SK-N-SH (cell line): ENCODE results near the gene MCM3AP. TPM values are rescaled to one million over a fixed set of nuclear protein-coding genes. Genes with fewer than 3 reads are reported as not detected.

Experiments used
- CTCF ChIA-PET: fragments of 300-600, 350-600 bp; formaldehyde crosslinking; extraction: SDS; loops from one replicate; lab custom pipeline; 2021; lab: Yijun Ruan, JAX
- POLR2A ChIA-PET: fragments of 350-600 bp; sonication (Branson Sonifier 250); formaldehyde crosslinking; extraction: SDS; loops from one replicate; lab custom pipeline; 2020; ENCODE audit warnings: antibody characterized with exemption, inconsistent platforms; lab: Yijun Ruan, JAX
- DNase-seq: peaks from one replicate; pipeline ENCODE4 v3.0.0; 2012
- H2AFZ ChIP-seq: fragments of 200-600 bp; sonication (generic); 2 replicates; pipeline ENCODE4 v1.8.1; 2016; ENCODE audit warnings: antibody characterized with exemption, mild to moderate bottlenecking, low read depth
- H3F3A ChIP-seq: fragments of 200-600 bp; sonication (generic); replicated peaks from 2 replicates; pipeline ENCODE3; 2016; ENCODE audit warnings: antibody characterized with exemption, mild to moderate bottlenecking; ENCODE audit not compliant: insufficient read depth
- H3K27ac ChIP-seq, 2 experiments: fragments of 200-500 bp in 1 of 2; fragments of 200-600 bp in 1 of 2; sonication (Bioruptor generic) in 1 of 2; sonication (generic), shearing (Covaris generic) in 1 of 2; 2 replicates each; pipeline versions ENCODE4 v1.5.1 to v1.6.1; 2014 to 2016; ENCODE audit warnings: low read depth in 2 of 2, inconsistent platforms in 1 of 2, low read length in 1 of 2, mild to moderate bottlenecking in 1 of 2, mixed read lengths in 1 of 2
- H3K27me3 ChIP-seq: fragments of 200-600 bp; sonication (generic), shearing (Covaris generic); 2 replicates; pipeline ENCODE4 v1.6.1; 2016; ENCODE audit warnings: mixed run types; ENCODE audit not compliant: insufficient read depth
- H3K36me3 ChIP-seq, 2 experiments: fragments of 200-500 bp in 1 of 2; fragments of 200-600 bp in 1 of 2; sonication (Bioruptor generic) in 1 of 2; sonication (generic) in 1 of 2; replicated peaks in 1 of 2; 2 replicates each; pipeline versions ENCODE3 to v1.5.1; 2014 to 2016; ENCODE audit warnings: low read length in 1 of 2, mild to moderate bottlenecking in 1 of 2; ENCODE audit not compliant: insufficient read depth in 2 of 2, control insufficient read depth in 1 of 2
- H3K4me1 ChIP-seq, 2 experiments: fragments of 200-500 bp in 1 of 2; fragments of 200-600 bp in 1 of 2; sonication (Bioruptor generic) in 1 of 2; sonication (generic), shearing (Covaris generic) in 1 of 2; 2 replicates each; pipeline versions ENCODE4 v1.5.1 to v1.6.1; 2014 to 2016; ENCODE audit warnings: low read depth in 1 of 2, low read length in 1 of 2, mixed run types in 1 of 2; ENCODE audit not compliant: insufficient read depth in 2 of 2, control insufficient read depth in 1 of 2
- H3K4me2 ChIP-seq: fragments of 200-600 bp; sonication (generic), shearing (Covaris generic); 2 replicates; pipeline ENCODE4 v1.6.1; 2017; ENCODE audit warnings: mixed run types
- H3K4me3 ChIP-seq, 2 experiments: fragments of 200-500 bp in 1 of 2; fragments of 200-600 bp in 1 of 2; sonication (Bioruptor generic) in 1 of 2; sonication (generic), shearing (Covaris generic) in 1 of 2; 2 replicates each; pipeline versions ENCODE4 v1.5.1 to v1.8.1; 2014 to 2016; ENCODE audit warnings: low read depth in 2 of 2, inconsistent platforms in 1 of 2, low read length in 1 of 2, mild to moderate bottlenecking in 1 of 2, mixed read lengths in 1 of 2, moderate library complexity in 1 of 2
- H3K79me2 ChIP-seq: fragments of 200-600 bp; sonication (generic); 2 replicates; pipeline ENCODE4 v1.8.1; 2017; ENCODE audit warnings: mild to moderate bottlenecking; ENCODE audit not compliant: insufficient read depth
- H3K9ac ChIP-seq: fragments of 200-600 bp; sonication (generic); 2 replicates; pipeline ENCODE4 v1.6.1; 2017; ENCODE audit warnings: mixed run types
- H3K9me2 ChIP-seq: fragments of 200-600 bp; sonication (generic); 2 replicates; pipeline ENCODE4 v1.6.1; 2017; ENCODE audit warnings: mixed run types
- H3K9me3 ChIP-seq: fragments of 200-600 bp; sonication (generic); 2 replicates; pipeline ENCODE4 v1.6.1; 2017; ENCODE audit warnings: mixed run types, mild to moderate bottlenecking, moderate library complexity
- H4K20me1 ChIP-seq: fragments of 200-600 bp; sonication (generic); 2 replicates; pipeline ENCODE4 v1.6.1; 2017; ENCODE audit warnings: mild to moderate bottlenecking, mixed run types; ENCODE audit not compliant: insufficient read depth
- ELF1 ChIP-seq: IDR thresholded peaks from 2 replicates; pipeline ENCODE4 v1.4.0; 2012
- FOXJ3 ChIP-seq: sonication (generic); formaldehyde crosslinking; IDR thresholded peaks from 2 replicates; pipeline ENCODE4 v1.5.1; 2020; ENCODE audit warnings: mild to moderate bottlenecking, missing genetic modification reagents
- FOXM1 ChIP-seq: IDR thresholded peaks from 2 replicates; pipeline ENCODE4 v1.4.0; 2012; ENCODE audit warnings: low read depth, mild to moderate bottlenecking
- GABPA ChIP-seq: IDR thresholded peaks from 2 replicates; pipeline ENCODE4 v1.4.0; 2012; ENCODE audit warnings: low read depth, mild to moderate bottlenecking
- MEF2A ChIP-seq: IDR thresholded peaks from 2 replicates; pipeline ENCODE4 v1.4.0; 2012; ENCODE audit warnings: low read depth, borderline replicate concordance
- MXI1 ChIP-seq: IDR thresholded peaks from 2 replicates; pipeline ENCODE4 v1.6.1; 2012; ENCODE audit warnings: mild to moderate bottlenecking, low read depth, low read length, improper control_type of control experiment
- RAD21 ChIP-seq: IDR thresholded peaks from 2 replicates; pipeline ENCODE4 v1.6.1; 2012; ENCODE audit warnings: mild to moderate bottlenecking, low read length
- RCOR1 ChIP-seq: fragments of 150-350 bp; IDR thresholded peaks from 2 replicates; pipeline ENCODE4 v1.6.1; 2017; ENCODE audit warnings: antibody characterized with exemption, low read length
- RFX5 ChIP-seq: IDR thresholded peaks from 2 replicates; pipeline ENCODE4 v1.6.1; 2012; ENCODE audit warnings: mild to moderate bottlenecking, improper control_type of control experiment, low read length
- TAF1 ChIP-seq: IDR thresholded peaks from 2 replicates; pipeline ENCODE4 v1.6.1; 2012; ENCODE audit warnings: low read depth, mild to moderate bottlenecking, low read length, moderate library complexity, borderline replicate concordance
- TCF12 ChIP-seq: IDR thresholded peaks from 2 replicates; pipeline ENCODE4 v1.4.0; 2012
- TEAD4 ChIP-seq: IDR thresholded peaks from 2 replicates; pipeline ENCODE4 v1.4.0; 2012; ENCODE audit warnings: mild to moderate bottlenecking, borderline replicate concordance; ENCODE audit not compliant: insufficient read depth
- WGBS: methylation state at CpG from one replicate; pipeline ENCODE4 v1.1.6; 2017; ENCODE audit warnings: low lambda C conversion rate; 5-methylcytosine and 5-hydroxymethylcytosine counted together
- polyA plus RNA-seq, 3 experiments: library from polyadenylated mRNA; depleted of rRNA; stranded (reverse); fragments of >200 nt; gene quantifications; 2 replicates each; pipeline ENCODE4 v1.2.3, GENCODE V29; 2012
- TF ChIP-seq, protein P1 (sequence below): IDR thresholded peaks from 2 replicates; pipeline ENCODE4 v1.6.1; 2012; ENCODE audit warnings: mild to moderate bottlenecking, low read depth, low read length, moderate library complexity
- TF ChIP-seq, protein P2 (sequence below): fragments of 200-600 bp; sonication (generic); IDR thresholded peaks from 2 replicates; pipeline ENCODE4 v1.6.1; 2017; ENCODE audit warnings: antibody characterized with exemption, mild to moderate bottlenecking, moderate library complexity
- TF ChIP-seq, protein P3 (sequence below): IDR thresholded peaks from 2 replicates; pipeline ENCODE4; 2012

Gene MCM3AP
- polyA plus RNA-seq, 1 of the 3 experiments (the other 2 are of a cell fraction) = 42.9 TPM

DNA sequence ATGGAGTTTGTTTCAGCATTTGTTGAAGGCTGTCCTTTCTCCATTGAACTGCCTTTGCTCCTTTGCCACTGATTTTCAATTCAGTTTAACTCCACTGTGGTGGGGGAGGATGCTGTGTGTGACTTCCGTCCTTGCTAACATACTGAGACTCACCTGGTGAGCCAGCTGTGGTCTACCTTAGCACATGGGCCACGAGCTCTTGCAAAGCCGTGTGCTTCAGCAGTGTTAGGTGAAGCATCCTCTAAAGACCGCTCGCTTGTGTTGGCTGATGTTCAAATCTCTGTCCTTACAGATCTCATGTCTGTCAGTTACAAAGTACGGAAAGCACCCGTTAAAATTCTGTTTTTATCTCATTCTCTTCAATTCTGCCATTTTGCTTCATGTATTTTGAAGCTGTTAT is 97.6 kb downstream of the MCM3AP start:
- Histone ChIP-seq H3K9me3 (no peaks in the 10 kb centered on the region), H3K36me3 (peaks cover 0 to 6% of the 10 kb centered on the region in 2 experiments), H3K9ac (no peak overlapping the region), H3K4me2 (0 out of 2 replicates have a peak overlapping the region, but pooled peaks have one; percentile 61)
- 74% methylated on average over 5 of the region's 7 CpGs for WGBS
- CTCF ChIA-PET = interaction anchor here (0.7 to 2.0 kb wide), 4 partner anchors 11 to 45 kb away, joined by 3 to 6 read pairs (median 4); no protein-coding TSS in a partner anchor
- POLR2A ChIA-PET = no interaction called here
- no peak for TF ChIP-seq RCOR1
- no peak for TF ChIP-seq ELF1
- TF ChIP-seq RAD21 = no peak
- TF ChIP-seq, protein P1, sequence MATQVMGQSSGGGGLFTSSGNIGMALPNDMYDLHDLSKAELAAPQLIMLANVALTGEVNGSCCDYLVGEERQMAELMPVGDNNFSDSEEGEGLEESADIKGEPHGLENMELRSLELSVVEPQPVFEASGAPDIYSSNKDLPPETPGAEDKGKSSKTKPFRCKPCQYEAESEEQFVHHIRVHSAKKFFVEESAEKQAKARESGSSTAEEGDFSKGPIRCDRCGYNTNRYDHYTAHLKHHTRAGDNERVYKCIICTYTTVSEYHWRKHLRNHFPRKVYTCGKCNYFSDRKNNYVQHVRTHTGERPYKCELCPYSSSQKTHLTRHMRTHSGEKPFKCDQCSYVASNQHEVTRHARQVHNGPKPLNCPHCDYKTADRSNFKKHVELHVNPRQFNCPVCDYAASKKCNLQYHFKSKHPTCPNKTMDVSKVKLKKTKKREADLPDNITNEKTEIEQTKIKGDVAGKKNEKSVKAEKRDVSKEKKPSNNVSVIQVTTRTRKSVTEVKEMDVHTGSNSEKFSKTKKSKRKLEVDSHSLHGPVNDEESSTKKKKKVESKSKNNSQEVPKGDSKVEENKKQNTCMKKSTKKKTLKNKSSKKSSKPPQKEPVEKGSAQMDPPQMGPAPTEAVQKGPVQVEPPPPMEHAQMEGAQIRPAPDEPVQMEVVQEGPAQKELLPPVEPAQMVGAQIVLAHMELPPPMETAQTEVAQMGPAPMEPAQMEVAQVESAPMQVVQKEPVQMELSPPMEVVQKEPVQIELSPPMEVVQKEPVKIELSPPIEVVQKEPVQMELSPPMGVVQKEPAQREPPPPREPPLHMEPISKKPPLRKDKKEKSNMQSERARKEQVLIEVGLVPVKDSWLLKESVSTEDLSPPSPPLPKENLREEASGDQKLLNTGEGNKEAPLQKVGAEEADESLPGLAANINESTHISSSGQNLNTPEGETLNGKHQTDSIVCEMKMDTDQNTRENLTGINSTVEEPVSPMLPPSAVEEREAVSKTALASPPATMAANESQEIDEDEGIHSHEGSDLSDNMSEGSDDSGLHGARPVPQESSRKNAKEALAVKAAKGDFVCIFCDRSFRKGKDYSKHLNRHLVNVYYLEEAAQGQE = no peak
- no peak for TF ChIP-seq MXI1
- no peak for TF ChIP-seq TCF12
- TF ChIP-seq, protein P2, sequence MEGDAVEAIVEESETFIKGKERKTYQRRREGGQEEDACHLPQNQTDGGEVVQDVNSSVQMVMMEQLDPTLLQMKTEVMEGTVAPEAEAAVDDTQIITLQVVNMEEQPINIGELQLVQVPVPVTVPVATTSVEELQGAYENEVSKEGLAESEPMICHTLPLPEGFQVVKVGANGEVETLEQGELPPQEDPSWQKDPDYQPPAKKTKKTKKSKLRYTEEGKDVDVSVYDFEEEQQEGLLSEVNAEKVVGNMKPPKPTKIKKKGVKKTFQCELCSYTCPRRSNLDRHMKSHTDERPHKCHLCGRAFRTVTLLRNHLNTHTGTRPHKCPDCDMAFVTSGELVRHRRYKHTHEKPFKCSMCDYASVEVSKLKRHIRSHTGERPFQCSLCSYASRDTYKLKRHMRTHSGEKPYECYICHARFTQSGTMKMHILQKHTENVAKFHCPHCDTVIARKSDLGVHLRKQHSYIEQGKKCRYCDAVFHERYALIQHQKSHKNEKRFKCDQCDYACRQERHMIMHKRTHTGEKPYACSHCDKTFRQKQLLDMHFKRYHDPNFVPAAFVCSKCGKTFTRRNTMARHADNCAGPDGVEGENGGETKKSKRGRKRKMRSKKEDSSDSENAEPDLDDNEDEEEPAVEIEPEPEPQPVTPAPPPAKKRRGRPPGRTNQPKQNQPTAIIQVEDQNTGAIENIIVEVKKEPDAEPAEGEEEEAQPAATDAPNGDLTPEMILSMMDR = no peak
- TF ChIP-seq FOXJ3 = no peak
- TF ChIP-seq, all 33 proteins: peak for 0
- no peak overlapping the region for H3K4me3 ChIP-seq
- H2AFZ ChIP-seq = no peak overlapping the region
- H3F3A ChIP-seq = peaks cover 10% of the 10 kb centered on the region
- no peaks in the 10 kb centered on the region for H3K79me2 ChIP-seq
- no peak for DNase-seq
- peaks cover 20 to 31% of the 10 kb centered on the region in 2 experiments for H3K4me1 ChIP-seq
- no peaks in the 10 kb centered on the region for H3K27me3 ChIP-seq
- no peaks in the 10 kb centered on the region for H4K20me1 ChIP-seq
- H3K9me2 ChIP-seq = no peaks in the 10 kb centered on the region
- H3K27ac ChIP-seq = peak overlapping the region; percentile 51 to 89; a peak in 3 of 4 replicates

DNA sequence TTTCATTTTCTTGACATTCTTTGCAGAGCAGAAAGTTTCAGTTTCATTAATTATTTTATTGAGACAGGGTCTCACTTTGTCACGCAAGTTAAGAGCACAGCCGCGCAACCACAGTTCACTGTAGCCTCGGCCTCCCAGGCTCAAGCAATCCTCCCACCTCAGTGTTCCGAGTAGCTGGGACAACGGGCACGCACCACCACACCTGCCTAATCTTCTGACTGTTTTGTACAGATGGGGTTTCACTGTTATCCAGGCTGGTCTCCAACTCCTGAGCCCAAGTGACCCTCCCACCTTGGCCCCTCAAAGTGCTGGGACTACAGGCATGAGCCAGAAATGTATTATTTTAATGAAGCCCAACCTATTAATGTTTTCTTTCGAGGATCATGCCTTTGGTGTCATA is 98.2 kb downstream of the MCM3AP start:
- 97% methylated on average over 8 of the region's 8 CpGs for WGBS
- ChIA-PET POLR2A (no interaction called here), CTCF (interaction anchor here (2.0 kb wide), 1 partner anchor 10 kb away, joined by 5 read pairs; no protein-coding TSS in a partner anchor)
- TF ChIP-seq TEAD4 (no peak), FOXM1 (no peak), RFX5 (no peak), GABPA (no peak), RAD21 (no peak), MEF2A (no peak), TAF1 (no peak)
- TF ChIP-seq, protein P2 = no peak
- TF ChIP-seq, protein P3, sequence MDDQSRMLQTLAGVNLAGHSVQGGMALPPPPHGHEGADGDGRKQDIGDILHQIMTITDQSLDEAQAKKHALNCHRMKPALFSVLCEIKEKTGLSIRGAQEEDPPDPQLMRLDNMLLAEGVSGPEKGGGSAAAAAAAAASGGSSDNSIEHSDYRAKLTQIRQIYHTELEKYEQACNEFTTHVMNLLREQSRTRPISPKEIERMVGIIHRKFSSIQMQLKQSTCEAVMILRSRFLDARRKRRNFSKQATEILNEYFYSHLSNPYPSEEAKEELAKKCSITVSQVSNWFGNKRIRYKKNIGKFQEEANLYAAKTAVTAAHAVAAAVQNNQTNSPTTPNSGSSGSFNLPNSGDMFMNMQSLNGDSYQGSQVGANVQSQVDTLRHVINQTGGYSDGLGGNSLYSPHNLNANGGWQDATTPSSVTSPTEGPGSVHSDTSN = no peak
- TF ChIP-seq, protein P1 = no peak

More for the DNA sequence above, 98.2 kb downstream of the MCM3AP start:
- Histone ChIP-seq H4K20me1 (no peaks in the 10 kb centered on the region), H2AFZ (no peak overlapping the region), H3K36me3 (peaks cover 0 to 4% of the 10 kb centered on the region in 2 experiments), H3K9me3 (no peaks in the 10 kb centered on the region), H3K27me3 (no peaks in the 10 kb centered on the region), H3K4me2 (no peak overlapping the region), H3K79me2 (no peaks in the 10 kb centered on the region), H3K9me2 (no peaks in the 10 kb centered on the region), H3F3A (peaks cover 10% of the 10 kb centered on the region), H3K4me1 (peaks cover 20 to 32% of the 10 kb centered on the region in 2 experiments), H3K27ac (no peak overlapping the region), H3K4me3 (no peak overlapping the region), H3K9ac (no peak overlapping the region)
- no peak for DNase-seq
